Astrocyte of the cerebellum (primary cell): ENCODE data around the gene DTNBP1.

Source experiments
- DNase-seq: peaks from one replicate; pipeline ENCODE4 v3.0.0-alpha.2; 2011; ENCODE audit warnings: low read depth
- H3K4me3 ChIP-seq: 2 replicates; pipeline ENCODE4 v1.5.1; 2011; ENCODE audit warnings: mild to moderate bottlenecking, low read depth, low read length, moderate library complexity
- in situ Hi-C: cut with HindIII; loops from 2 replicates; pipeline ENCODE4 v1.10.0; 2017; ENCODE audit warnings: low sequenced_read_pairs
- TF ChIP-seq, protein P1 (sequence below): IDR thresholded peaks from 2 replicates; pipeline ENCODE4 v1.5.1; 2012; ENCODE audit warnings: low read length, low read depth, moderate library complexity, mild to moderate bottlenecking; ENCODE audit errors: missing control alignments

The DTNBP1 gene

DNA sequence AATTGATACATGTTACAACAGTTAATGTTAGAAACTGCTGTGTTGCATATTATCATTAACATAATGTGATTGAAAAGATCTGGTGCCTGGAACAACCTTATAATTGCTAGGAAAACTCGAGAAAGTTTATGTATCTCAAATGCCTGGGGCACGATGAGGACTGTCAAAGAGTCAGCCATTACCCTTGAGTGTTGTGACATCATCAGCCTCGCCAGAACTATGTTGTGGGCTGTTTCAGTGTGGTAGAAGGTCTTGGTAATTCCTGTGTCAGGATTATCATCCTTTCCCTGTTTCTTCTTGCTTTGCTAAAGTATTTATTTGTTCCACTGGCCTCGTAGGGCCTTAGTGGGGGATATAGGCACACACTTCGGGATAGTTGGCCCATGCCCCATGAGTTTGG lies 185.1 kb downstream of the DTNBP1 start:
- in situ Hi-C loops, result no loop called here
- TF ChIP-seq, protein P1, sequence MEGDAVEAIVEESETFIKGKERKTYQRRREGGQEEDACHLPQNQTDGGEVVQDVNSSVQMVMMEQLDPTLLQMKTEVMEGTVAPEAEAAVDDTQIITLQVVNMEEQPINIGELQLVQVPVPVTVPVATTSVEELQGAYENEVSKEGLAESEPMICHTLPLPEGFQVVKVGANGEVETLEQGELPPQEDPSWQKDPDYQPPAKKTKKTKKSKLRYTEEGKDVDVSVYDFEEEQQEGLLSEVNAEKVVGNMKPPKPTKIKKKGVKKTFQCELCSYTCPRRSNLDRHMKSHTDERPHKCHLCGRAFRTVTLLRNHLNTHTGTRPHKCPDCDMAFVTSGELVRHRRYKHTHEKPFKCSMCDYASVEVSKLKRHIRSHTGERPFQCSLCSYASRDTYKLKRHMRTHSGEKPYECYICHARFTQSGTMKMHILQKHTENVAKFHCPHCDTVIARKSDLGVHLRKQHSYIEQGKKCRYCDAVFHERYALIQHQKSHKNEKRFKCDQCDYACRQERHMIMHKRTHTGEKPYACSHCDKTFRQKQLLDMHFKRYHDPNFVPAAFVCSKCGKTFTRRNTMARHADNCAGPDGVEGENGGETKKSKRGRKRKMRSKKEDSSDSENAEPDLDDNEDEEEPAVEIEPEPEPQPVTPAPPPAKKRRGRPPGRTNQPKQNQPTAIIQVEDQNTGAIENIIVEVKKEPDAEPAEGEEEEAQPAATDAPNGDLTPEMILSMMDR, result no peak

DNA sequence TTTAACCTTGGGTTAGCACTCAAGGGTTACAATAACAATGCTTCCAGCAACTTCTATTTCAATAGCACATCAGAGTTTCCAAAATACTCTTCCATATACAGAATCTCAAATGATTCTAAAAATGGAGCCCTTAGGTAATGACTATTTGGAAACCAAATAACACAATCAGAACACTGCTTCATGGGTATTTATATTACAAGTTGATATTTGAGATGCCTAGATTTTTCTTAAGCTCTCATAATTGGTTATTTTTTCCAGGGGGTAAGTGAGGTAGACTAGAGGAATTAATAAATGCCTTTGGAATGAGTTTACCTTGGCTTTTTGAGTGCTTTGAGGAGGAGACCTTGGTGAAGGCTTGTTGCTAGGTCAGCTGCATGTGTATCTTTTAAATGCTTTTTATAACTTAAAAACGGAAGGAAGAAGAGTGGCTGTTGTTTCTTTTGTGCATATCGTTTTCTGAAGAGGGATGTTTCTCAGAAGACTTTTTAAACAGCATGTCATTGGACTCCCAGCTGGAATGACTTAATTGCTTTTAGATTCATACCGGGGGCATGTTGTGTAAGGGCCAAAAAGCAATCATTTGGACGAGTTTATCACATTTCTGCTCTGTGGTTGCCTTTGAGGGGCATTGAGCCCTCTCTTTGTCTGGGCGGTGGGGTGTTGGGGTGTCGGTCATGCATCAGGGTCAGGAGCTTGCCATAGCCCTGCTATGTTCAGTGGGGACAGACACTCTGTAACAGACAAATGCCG lies 186.0 kb downstream of the DTNBP1 start:
- H3K4me3 ChIP-seq, result no peak overlapping the region
- no peak for DNase-seq
- TF ChIP-seq, protein P1, result no peak
- in situ Hi-C loops, result no loop called here

More for the DNA sequence above, 185.1 kb downstream of the DTNBP1 start:
- H3K4me3 ChIP-seq, result no peak overlapping the region
- no peak for DNase-seq

DNA sequence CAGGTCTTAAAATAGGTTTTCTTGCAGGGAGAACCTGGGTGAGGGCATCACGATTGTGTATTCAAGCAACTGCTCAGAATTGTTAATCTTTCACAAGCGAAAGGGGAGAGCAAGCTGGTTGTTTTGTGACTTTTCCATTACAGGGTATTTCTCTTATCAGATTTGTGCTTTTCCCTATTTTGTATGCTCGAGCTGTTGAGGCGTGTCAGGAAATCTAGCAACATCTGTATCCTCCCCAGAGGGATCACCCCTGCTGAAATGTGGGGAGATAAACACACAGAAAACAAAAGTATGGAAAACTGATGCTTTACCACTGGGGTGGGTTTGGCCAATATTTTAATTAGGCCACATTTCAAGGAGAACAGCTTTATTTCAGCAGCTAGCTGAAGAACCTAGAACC lies 187.0 kb downstream of the DTNBP1 start:
- in situ Hi-C loops, result no loop called here
- DNase-seq, result no peak
- TF ChIP-seq, protein P1, result no peak
- H3K4me3 ChIP-seq, result no peak overlapping the region

DNA sequence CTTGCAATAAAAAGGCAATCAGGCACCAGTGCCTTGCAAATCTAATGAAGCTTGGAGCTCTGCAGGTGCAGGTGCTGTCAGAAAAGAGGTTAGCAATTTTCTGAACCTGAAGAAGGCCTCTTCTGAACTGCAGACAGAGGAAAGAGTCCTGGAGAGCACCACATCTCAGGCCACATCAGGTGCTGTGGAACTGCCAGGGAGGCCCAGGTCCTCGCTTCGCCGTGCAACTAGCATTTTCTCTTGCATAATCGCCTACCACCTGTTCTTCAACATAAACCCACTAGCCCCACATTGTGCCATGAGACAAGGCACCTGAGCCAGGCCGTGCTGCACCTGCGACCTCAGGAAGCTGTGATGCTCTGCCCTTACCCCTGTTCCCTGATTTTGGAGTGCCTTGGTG lies 187.6 kb downstream of the DTNBP1 start:
- no peak for DNase-seq
- in situ Hi-C loops, result no loop called here
- TF ChIP-seq, protein P1, result no peak

DNA sequence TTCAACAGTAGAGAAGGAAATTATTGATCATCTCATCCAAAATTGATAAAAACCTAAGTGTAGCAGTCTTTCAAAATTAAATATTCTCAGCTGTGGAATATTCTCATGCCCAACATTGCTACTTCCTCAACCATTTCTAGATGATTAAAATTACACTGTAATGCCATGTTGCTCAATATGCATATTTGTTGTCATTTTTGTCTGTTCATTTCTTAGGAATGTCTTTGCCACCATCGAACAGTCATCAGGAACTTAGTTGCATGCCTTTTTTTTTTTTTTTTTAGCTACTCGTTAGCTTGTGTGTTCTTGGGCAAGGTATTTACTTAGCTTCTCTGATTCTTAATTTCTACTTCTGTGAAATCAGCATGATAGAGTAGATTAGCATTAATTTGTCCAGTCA lies 188.6 kb downstream of the DTNBP1 start:
- TF ChIP-seq, protein P1, result no peak
- DNase-seq, result no peak
- in situ Hi-C loops, result no loop called here
- H3K4me3 ChIP-seq, result no peak overlapping the region

More for the DNA sequence above, 187.6 kb downstream of the DTNBP1 start:
- H3K4me3 ChIP-seq, result no peak overlapping the region

DNA sequence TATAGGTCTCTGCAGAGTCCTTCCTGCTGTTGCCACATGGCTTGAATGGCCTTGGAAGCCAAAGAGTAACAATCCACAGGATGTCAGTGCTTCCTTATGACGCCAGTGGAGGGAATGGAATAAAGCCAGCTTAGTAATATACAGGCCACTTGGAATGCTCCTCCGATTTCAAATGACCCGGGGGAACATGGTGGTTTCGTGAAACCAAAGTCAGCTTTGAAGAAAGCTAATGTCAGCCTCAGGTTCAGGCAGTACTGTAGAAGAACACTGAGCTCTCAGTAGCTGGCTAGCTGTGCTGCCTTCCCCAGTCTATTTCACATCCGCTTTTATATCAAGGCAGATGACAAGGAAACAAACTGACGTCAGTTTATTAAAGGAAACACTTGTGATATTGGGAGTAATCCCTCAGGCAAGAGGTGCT lies 189.1 kb downstream of the DTNBP1 start:
- TF ChIP-seq, protein P1, result no peak
- peak; percentile 88 for DNase-seq
- H3K4me3 ChIP-seq, result no peak overlapping the region
- in situ Hi-C loops, result no loop called here
